CD14-positive monocyte (primary cell): Measurements from ENCODE around the gene SH3RF3. TPM values are rescaled to one million over a fixed set of nuclear protein-coding genes. Genes with fewer than 3 reads are reported as not detected.

Experiments
- DNase-seq, 3 donors: peaks; one replicate each; pipeline ENCODE4 v3.0.0-alpha.2; 2011 to 2022
- H2AFZ ChIP-seq: 2 replicates; pipeline ENCODE4 v1.6.0; 2012; ENCODE audit warnings: mild to moderate bottlenecking, low read depth, low read length, inconsistent platforms; ENCODE audit not compliant: insufficient read depth, poor library complexity, severe bottlenecking
- H3K27ac ChIP-seq, 2 donors: 1 replicate in 1 of 2; 2 replicates in 1 of 2; pipeline ENCODE4 v1.5.1; 2012 to 2013; ENCODE audit warnings: low read length in 2 of 2, control low read depth in 1 of 2, inconsistent platforms in 1 of 2, low read depth in 1 of 2, mild to moderate bottlenecking in 1 of 2
- H3K27me3 ChIP-seq, 2 donors: one replicate each; pipeline versions ENCODE4 v1.6.0 to v1.6.1; 2011 to 2013; ENCODE audit warnings: low read length in 2 of 2; ENCODE audit not compliant: control insufficient read depth in 2 of 2, insufficient read depth in 2 of 2
- H3K36me3 ChIP-seq, 2 donors: replicated peaks in 1 of 2; 1 replicate in 1 of 2; 2 replicates in 1 of 2; pipeline versions ENCODE4 v1.5.1 to v1.6.1; 2012 to 2013; ENCODE audit warnings: low read length in 2 of 2, control low read depth in 1 of 2, inconsistent platforms in 1 of 2, mild to moderate bottlenecking in 1 of 2; ENCODE audit not compliant: insufficient read depth in 2 of 2, control insufficient read depth in 1 of 2
- H3K4me1 ChIP-seq, 2 donors: 1 replicate in 1 of 2; 2 replicates in 1 of 2; pipeline versions ENCODE4 v1.5.1 to v1.6.1; 2012 to 2013; ENCODE audit warnings: low read length in 2 of 2, control low read depth in 1 of 2, inconsistent platforms in 1 of 2, mild to moderate bottlenecking in 1 of 2, moderate library complexity in 1 of 2; ENCODE audit not compliant: insufficient read depth in 2 of 2, control insufficient read depth in 1 of 2
- H3K4me2 ChIP-seq: replicated peaks from 2 replicates; pipeline ENCODE3; 2012; ENCODE audit warnings: low read length, moderate library complexity, mild to moderate bottlenecking; ENCODE audit not compliant: poor library complexity, severe bottlenecking; ENCODE audit errors: extremely low read depth
- H3K4me3 ChIP-seq, 3 experiments: fragments of 200-600 bp in 1 of 3; sonication (generic) in 1 of 3; replicated peaks in 1 of 3; 1 replicate in 2 of 3; 2 replicates in 1 of 3; pipeline ENCODE4 v1.5.1; 2011 to 2013; ENCODE audit warnings: low read length in 3 of 3, mild to moderate bottlenecking in 3 of 3, control low read depth in 2 of 3, low read depth in 2 of 3, inconsistent platforms in 1 of 3, moderate library complexity in 1 of 3
- H3K79me2 ChIP-seq: 2 replicates; pipeline ENCODE4 v1.6.0; 2012; ENCODE audit warnings: mild to moderate bottlenecking, control low read depth, inconsistent platforms, low read length, moderate library complexity; ENCODE audit not compliant: insufficient read depth
- H3K9ac ChIP-seq: 2 replicates; pipeline ENCODE4 v1.6.0; 2017; ENCODE audit warnings: low read length, mild to moderate bottlenecking; ENCODE audit not compliant: insufficient read depth, poor library complexity, severe bottlenecking
- H3K9me3 ChIP-seq, 2 donors: replicated peaks in 1 of 2; 1 replicate in 1 of 2; 2 replicates in 1 of 2; pipeline versions ENCODE4 v1.5.1 to v1.6.1; 2012 to 2013; ENCODE audit warnings: low read length in 2 of 2, control low read depth in 1 of 2; ENCODE audit not compliant: control insufficient read depth in 1 of 2, insufficient read depth in 1 of 2
- H4K20me1 ChIP-seq: 2 replicates; pipeline ENCODE4 v1.6.0; 2012; ENCODE audit warnings: mild to moderate bottlenecking, low read length, control low read depth, moderate library complexity; ENCODE audit not compliant: insufficient read depth
- H3K27ac Mint-ChIP-seq, 7 donors: one replicate each; pipeline ENCODE4 v1.8.0; 2020; ENCODE audit warnings: mild to moderate bottlenecking in 7 of 7, mixed read lengths in 7 of 7, moderate library complexity in 6 of 7, inconsistent platforms in 2 of 7
- H3K27me3 Mint-ChIP-seq, 3 donors: one replicate each; pipeline ENCODE4 v1.8.0; 2021 to 2022; ENCODE audit warnings: low read depth in 3 of 3, mild to moderate bottlenecking in 3 of 3, mixed read lengths in 3 of 3, moderate library complexity in 3 of 3, inconsistent platforms in 1 of 3
- H3K36me3 Mint-ChIP-seq, 2 donors: one replicate each; pipeline ENCODE4 v1.8.0; 2020; ENCODE audit warnings: mixed read lengths in 2 of 2, inconsistent platforms in 1 of 2, mild to moderate bottlenecking in 1 of 2
- H3K4me1 Mint-ChIP-seq: one replicate; pipeline ENCODE4 v1.8.0; 2020; ENCODE audit warnings: mild to moderate bottlenecking, mixed read lengths
- H3K4me3 Mint-ChIP-seq, 2 donors: one replicate each; pipeline ENCODE4 v1.8.0; 2020; ENCODE audit warnings: mild to moderate bottlenecking in 2 of 2, mixed read lengths in 2 of 2, moderate library complexity in 1 of 2
- H3K9me3 Mint-ChIP-seq, 7 donors: one replicate each; pipeline ENCODE4 v1.8.0; 2020 to 2022; ENCODE audit warnings: mixed read lengths in 7 of 7, mild to moderate bottlenecking in 6 of 7, moderate library complexity in 6 of 7, inconsistent platforms in 2 of 7
- CTCF ChIP-seq: fragments of 200-600 bp; IDR thresholded peaks from one replicate; pipeline ENCODE4 v1.8.0; 2022; ENCODE audit warnings: antibody characterized with exemption, mild to moderate bottlenecking
- WGBS: methylation state at CpG from one replicate; pipeline ENCODE4 v1.1.5; 2013; ENCODE audit warnings: missing lambda C conversion rate; ENCODE audit not compliant: insufficient coverage; 5-methylcytosine and 5-hydroxymethylcytosine counted together
- intact Hi-C, 2 donors: fragments of 100-400 bp; cut with micrococcal nuclease; formaldehyde crosslinking; loops; one replicate each; pipeline versions ENCODE4 v1.15.0 to v1.15.1; 2023
- polyA plus RNA-seq, 3 donors: library from polyadenylated mRNA; depleted of rRNA in 1 of 3; unstranded in 2 of 3; stranded (reverse) in 1 of 3; fragments of 300-500 nt in 2 of 3; fragments of >200 nt in 1 of 3; fragmentation: Illumina TruSeq in 2 of 3; gene quantifications; 1 replicate in 2 of 3; 2 replicates in 1 of 3; pipeline ENCODE4 v1.2.3, GENCODE V29; 2012 to 2021

The SH3RF3 gene
- polyA plus RNA-seq, 3 donors = 0.25 to 0.75 (median 0.34) TPM

- no peaks in the 10 kb centered on the region for H3K36me3 Mint-ChIP-seq
- Histone ChIP-seq H3K27me3 (no peaks in the 10 kb centered on the region), H2AFZ (no peak overlapping the region), H3K36me3 (no peaks in the 10 kb centered on the region), H3K9ac (no peak overlapping the region), H3K4me1 (no peaks in the 10 kb centered on the region), H3K4me2 (no peak overlapping the region), H3K27ac (no peak overlapping the region), H3K79me2 (no peaks in the 10 kb centered on the region), H3K4me3 (no peak overlapping the region), H4K20me1 (no peaks in the 10 kb centered on the region), H3K9me3 (no peaks in the 10 kb centered on the region)
- 87% methylated on average over 3 of the region's 6 CpGs for WGBS
- no peak for TF ChIP-seq CTCF
- intact Hi-C loops = no loop called here
- peaks cover 4 to 6% (median 6%) of the 10 kb centered on the region in 3 donors for H3K27me3 Mint-ChIP-seq
- no peaks in the 10 kb centered on the region for H3K9me3 Mint-ChIP-seq
- no peak overlapping the region for H3K27ac Mint-ChIP-seq
- H3K4me1 Mint-ChIP-seq = no peaks in the 10 kb centered on the region
- no peak for DNase-seq
- H3K4me3 Mint-ChIP-seq = no peak overlapping the region
Measured at GRCh38 chr2:109080109-109080508, 48.9 kb upstream of the SH3RF3 start.

GRCh38 chr2:109080757-109081156, 48.2 kb upstream of the SH3RF3 start:
- Histone ChIP-seq H3K36me3 (no peaks in the 10 kb centered on the region), H2AFZ (no peak overlapping the region), H3K4me1 (no peaks in the 10 kb centered on the region), H3K27ac (no peak overlapping the region), H3K4me2 (no peak overlapping the region), H3K79me2 (no peaks in the 10 kb centered on the region), H3K27me3 (no peaks in the 10 kb centered on the region), H3K9me3 (no peaks in the 10 kb centered on the region), H4K20me1 (no peaks in the 10 kb centered on the region), H3K4me3 (no peak overlapping the region), H3K9ac (no peak overlapping the region)
- intact Hi-C loops = no loop called here
- peaks cover 0 to 6% (median 4%) of the 10 kb centered on the region in 3 donors for H3K27me3 Mint-ChIP-seq
- H3K9me3 Mint-ChIP-seq = peaks cover 0 to 2% (median 0%) of the 10 kb centered on the region in 7 donors
- TF ChIP-seq CTCF = no peak
- WGBS = no CpG with 5 or more reads among the region's 3 CpGs
- no peak overlapping the region for H3K4me3 Mint-ChIP-seq
- no peaks in the 10 kb centered on the region for H3K36me3 Mint-ChIP-seq
- DNase-seq = no peak
- H3K4me1 Mint-ChIP-seq = no peaks in the 10 kb centered on the region
- no peak overlapping the region for H3K27ac Mint-ChIP-seq
